Measurements from ENCODE around the gene NFE2L1.
A peak's percentile ranks its signal among the peaks of the same experiment; 100 is the strongest.
"Not testable (repeated sequence)": the region's sequence is repeated elsewhere in the genome, so short reads cannot be mapped to it uniquely, and the experiment has no call there.

NFE2L1 gene

DNA sequence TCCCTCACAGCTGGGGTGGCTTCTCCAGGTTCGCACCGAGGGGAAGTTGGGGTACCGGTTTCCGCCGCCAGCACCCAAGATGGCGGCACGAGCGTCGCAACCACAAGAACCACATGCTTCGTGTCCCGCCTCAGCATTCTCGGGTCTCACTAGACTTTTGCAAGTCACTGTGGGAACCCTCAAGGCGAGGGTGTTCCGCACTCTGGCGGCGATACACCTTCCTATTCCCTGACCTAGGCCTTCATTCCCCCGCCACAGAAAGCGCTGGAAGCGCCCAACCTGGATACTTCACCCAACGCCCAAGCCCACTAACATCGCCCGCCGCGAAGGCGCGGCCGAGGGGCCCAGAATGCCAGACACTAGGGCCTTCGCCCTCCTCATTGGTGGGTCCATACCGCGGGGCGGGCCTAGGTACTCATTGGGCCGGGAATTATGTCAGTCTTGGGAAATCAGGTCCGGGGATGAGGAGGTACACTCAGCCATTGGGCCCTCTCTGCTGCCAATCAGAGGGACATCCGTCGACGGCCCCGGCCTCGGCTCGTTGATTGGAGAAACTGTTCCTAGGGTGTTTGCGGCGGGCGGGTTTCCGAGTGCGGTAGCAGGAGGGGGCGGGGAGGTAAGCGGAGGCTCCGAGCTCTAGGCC, at the start of gene NFE2L1:
Gene NFE2L1 (plus strand): TSS at position 619 of the 643 bp plus-strand sequence. CDS start 2,760 bp downstream, outside the sequence.
- peak; percentile 95 for DNase-seq

GRCh38 chr17:47999582-47999981, 48.6 kb upstream of the NFE2L1 start:
- no peak for DNase-seq

DNA sequence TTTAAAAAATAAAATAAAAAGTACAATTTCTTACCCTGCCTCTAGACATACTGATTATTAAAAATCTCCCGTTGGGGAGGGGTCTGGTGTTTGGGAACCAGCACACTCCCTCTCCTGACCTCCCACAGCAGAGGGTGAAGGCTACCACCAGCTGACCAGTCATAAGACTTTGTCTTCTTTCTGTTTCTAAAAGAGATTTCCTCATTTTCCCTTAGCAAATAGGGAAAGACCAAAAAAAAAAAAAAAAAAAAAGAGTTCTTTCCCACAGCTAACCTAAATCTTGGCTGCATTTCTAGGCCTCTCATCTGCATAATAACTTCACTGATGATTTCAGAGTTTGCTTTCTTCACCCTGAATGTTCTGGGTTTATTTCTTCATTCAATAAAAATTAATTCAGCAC, 47.0 kb upstream of the NFE2L1 start:
- no peak for DNase-seq

GRCh38 chr17:48001657-48002056, 46.5 kb upstream of the NFE2L1 start:
- DNase-seq, result not testable (repeated sequence)

- no peak for DNase-seq
Measured at GRCh38 chr17:48002266-48002915, 45.8 kb upstream of the NFE2L1 start.

DNA sequence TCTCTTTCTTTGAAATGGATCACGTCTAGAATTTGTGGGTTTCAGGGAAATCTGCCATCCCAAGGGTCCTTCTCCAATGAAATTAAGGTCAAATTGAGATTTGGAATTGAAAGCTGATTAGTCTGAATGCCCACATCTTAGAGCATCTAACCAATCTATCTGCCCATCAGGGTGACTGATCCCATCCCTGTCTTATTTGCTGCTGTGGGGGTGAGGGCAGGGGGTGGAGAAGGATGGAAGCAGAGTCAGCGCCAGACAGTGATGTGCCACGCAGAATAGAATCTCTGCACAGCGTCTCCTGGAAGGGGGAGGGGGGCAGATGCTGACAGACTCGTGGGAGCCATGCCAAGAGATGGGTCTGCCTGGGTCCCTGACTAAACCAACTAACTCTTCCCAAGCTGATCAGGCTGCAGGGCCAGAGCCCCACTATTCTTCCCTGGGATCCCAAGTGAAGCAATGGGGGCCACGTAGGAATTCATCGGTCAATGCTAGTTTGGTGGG, 45.2 kb upstream of the NFE2L1 start:
- DNase-seq, result no peak

DNA sequence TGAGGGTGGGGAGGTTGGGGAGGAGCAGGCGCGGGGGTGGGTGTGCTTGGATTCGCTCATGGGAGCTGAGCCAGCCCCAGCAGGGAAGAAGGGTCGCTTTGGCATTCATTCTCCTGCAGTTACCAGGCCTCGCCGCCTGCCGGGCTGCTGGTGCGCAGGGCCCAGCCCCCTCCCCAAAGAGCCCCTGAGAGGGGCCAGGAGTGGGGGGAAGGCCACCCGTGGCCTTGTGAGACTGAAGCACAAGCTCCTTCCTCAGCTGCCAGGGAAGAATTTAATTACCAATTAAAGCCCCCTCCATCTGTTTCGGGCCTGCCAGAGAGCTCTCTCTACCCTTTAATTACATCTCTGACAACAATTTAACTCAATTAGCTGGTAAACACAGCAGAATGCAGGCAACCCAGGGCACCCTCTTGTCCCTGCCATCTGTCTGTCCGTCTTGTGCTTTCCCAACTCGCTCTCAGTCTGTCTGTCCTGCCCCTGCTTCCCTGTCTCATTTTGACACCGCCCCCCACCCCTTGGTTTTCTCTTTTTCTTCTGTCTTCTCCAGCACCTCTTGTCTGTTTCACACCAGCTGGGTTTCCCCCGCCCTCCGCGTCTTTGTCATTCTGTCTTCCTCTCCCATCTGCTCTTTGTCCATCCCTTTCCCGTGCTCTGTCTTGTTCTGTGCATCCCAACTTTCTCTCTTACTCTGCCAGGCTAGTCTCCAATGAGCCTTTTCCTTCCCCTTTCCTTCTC, 44.6 kb upstream of the NFE2L1 start:
- DNase-seq, result no peak

DNA sequence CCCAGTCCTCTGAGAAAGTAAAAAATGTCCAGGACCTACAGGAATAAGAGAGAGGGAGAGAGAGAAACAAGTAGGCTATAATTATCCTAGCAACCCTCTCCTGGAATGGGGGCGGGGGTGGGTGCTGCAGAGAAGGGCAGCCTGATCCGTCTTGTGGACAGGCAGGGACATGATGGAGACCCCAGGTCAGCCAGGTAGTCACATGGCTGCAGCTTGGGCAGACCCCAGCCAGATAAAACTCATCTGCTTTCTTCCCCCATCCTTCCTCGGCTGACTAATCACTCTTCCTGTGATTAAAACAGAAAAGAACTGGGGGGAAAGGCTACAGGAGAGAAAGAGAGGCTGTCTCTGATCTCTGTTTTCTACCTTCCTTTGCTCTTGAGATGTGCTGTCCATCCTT, 43.2 kb upstream of the NFE2L1 start:
- no peak for DNase-seq

DNA sequence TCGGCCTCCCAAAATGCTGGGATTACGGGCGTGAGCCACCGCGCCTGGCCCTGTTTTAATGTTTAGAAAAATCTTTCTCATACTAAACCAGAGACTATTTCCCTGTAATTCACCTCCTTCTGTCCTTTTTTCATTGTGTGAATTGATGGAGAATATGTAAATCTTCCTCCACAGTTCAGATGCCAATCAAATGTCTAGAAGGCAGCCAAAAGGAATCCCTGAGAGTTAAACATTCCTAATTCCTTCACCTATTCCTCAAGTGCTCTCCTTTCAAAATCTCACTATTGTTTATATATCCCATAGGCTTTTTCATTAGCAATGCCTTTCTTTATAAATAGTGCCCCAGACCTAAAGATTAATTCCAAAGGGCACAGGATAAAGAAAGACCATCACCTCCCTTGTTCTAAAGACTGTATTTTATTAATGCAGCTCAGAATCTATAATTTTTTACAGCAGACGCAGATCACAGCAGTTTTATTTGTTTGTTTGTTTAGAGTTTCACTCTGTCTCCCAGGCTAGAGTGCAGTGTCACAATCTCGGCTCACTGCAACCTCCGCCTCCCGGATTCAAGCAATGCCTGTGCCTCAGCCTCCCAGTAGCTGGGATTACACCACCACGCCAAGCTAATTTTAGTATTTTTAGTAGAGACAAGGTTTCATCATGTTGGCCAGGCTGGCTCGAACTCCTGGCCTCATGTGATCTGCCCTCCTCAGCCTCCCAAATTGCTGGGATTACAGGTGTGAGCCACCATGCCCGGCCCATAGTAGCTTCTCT, 41.0 kb upstream of the NFE2L1 start:
- DNase-seq, result no peak

DNA sequence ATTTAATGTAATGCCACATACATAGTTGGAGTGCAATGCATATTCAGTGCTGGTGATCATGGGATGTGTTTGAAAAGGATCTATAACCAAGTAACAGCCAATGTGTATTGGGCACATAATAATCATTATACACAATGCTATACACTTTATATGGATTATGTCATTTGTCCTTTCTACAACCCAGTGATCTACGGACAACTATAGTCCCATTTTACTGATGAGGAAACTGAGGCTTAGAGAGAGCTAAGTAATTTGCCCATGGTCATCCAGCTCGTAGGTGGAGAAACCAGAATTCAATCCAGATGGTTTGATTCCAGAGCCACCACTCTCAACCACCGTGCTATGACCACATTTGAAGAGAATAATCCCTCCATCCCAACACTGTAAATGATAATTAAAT, 38.0 kb upstream of the NFE2L1 start:
- no peak for DNase-seq

- DNase-seq, result peak; percentile 29
Measured at GRCh38 chr17:48011405-48012150, 36.6 kb upstream of the NFE2L1 start.

DNA sequence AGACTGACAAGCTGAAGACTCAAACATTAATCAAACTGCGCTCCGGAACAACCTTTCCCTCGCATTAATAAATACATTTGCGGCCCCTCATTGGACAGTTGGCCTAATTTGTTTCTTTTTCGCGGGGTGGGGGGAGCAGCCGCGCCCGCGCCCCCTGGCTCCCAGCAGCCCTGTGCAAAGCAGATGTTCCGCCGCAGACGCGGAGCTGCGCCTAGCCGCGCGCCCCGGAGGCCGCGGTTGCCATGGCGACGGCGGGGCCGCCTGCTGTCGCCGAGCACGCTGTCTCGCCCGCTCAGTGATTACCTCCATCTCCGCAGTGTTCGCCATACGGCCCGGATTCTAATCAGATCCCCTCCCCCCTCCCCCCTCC, 36.0 kb upstream of the NFE2L1 start:
- peak; percentile 63 for DNase-seq

DNA sequence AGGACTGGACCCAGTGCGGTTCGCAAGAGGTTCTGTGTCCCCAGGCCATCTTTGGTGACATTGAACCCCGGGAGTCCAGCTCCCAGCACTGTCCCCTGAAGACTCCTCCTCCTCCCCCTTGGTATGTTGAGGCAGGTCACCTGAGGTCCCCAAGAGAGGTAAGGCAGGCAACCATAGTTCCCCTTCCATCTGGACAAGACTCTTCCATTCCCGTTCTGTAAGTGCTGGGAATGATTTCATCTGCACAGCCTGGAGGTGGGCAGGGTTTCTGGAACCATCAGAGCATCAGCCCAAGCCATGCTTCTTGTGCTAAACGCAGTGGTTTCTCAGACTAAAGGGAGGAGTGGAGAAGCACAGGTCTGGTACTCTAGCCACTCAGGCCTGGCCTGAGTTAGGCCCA, 35.5 kb upstream of the NFE2L1 start:
- DNase-seq, result no peak

GRCh38 chr17:48013876-48014594, 34.1 kb upstream of the NFE2L1 start:
- no peak for DNase-seq

DNA sequence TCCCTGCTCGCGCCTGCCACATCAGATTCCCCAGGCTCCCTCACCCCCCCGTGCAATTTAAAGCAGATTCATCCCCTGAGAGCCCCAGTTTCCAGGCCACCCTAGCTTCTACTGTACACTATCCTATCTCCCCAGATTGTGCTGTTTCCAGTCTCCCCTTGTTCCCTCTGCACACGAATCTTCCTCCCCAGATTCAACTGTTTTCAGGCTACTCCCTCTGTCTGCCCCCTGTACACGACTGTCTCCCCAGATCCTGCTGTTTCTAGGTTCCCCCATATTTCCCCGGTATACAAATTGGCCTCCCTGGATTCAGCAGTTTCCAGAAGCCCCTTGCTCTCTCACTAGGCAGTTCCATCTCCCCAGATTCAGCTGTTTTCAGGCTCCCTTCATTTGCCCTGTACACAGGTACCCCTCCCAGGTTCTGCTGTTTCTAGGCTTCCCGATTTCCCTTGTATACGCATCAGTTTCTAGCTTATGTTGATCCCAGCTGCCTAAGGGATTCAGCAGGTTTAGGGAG, 33.5 kb upstream of the NFE2L1 start:
- no peak for DNase-seq

- DNase-seq, result no peak
Measured at GRCh38 chr17:48016112-48016511, 32.0 kb upstream of the NFE2L1 start.

DNA sequence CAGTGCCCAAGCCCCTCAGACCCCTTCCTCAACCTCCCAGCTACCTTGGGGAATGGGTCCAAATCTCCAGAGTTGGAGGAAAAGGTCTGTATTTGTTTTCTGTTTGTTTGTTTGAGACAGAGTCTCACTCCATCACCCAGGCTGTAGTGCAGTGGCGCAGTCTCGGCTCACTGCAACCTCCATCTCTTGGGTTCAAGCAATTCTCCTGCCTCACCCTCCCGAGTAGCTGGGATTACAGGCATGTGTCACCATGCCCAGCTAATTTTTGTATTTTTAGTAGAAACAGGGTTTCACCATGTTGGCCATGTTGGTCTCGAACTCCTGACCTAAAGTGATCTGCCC, 30.4 kb upstream of the NFE2L1 start:
- DNase-seq, result not testable (repeated sequence)

GRCh38 chr17:48021934-48022333, 26.2 kb upstream of the NFE2L1 start:
- no peak for DNase-seq

DNA sequence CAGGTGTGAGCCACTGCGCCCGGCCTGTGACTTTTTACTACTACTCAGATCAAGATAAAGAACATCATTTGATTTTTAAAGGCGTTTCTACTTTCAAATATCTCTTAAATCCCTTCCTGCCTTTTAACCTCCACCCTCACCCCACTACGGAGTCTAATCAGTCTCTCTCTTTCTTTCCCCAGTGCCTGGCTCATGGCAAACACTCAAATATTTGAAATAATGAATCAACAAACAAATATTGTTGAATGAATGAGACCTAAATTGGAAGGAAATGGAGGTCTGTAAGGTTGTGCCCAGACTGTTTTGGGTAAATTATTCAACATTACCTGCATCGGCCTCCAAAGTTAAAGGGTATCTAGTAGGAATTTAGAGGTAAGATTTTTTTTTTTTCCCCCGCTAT, 25.3 kb upstream of the NFE2L1 start:
- no peak for DNase-seq

DNA sequence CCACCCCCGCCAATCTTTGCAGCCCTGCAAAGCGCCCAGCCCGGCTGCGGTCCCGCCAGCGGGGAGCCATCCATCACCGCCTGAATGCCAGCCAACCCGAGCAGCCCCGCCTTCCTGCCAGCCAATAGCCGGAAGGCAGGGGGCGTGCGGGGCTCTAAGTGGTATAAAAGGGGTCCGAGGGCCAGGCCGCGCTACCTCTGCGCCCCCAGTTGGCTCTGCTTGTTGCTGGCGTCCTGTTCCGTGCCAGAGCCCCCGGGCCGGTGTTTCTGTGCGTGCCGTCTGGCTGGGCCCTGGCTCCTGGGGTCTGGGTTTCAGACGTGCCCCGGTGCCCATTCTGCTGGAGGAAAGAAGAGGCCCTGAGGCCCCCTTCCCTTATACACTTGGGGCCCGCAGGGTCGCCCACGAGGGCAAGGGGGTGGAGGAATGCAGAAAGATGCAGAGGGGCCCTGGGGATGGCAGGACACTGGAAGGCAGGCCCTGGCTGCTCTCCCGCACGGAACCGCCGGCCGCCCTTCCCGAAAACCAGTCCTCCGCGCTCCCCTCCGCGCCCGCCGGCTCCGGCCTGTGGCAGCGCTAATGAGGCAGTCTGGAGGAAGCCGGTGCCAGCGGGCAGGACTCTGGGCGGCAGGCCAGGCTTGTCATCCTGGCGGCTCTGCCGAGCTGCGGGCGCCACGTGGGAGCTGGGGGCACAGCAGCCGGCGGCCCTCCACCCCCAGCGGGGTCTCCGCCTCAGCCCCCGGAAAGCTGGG, 24.6 kb upstream of the NFE2L1 start:
- DNase-seq, result peak; percentile 42
